ENCODE measurements around the gene ITPR3.
A peak's percentile ranks its signal among the peaks of the same experiment; 100 is the strongest.

The ITPR3 gene

DNA sequence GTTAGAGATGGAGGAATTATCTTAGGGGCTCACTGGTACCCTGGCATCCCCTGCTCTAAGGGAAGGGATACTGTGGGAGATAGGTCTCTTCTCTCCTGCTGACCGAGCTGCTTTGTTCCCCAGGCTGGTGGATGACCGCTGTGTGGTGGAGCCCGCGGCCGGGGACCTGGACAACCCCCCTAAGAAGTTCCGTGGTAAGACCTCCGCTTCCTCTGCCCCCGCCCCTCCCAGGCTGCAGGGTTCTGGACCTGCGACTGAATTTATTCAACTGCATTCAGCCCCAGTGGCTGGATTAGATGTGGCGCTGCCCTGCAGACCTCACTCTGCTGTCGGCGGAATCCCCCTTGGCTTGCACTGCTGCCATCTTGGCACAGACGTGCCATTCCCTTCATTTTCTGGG lies 19.2 kb downstream of the ITPR3 start:
- DNase-seq = no peak

DNA sequence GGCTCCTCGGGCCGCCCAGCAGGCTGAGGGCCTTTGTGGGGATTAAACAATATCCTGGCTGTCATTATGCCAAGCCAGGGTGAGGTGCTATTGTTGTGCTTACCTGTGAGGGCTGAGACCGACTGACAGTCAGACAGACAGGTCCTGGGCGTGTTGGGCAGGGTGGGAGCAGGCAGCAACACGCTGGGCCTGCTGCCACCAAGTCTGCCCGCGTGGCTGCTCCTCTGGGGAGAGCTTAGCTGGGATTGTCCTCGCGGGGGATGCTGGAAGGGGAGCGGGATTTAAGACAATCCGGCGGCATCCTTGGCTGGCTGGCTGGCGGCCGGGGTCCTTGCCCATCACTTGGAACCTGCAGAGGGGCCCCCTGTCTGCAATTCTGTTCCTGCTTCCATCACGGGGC lies 20.0 kb downstream of the ITPR3 start:
- DNase-seq = no peak

DNA sequence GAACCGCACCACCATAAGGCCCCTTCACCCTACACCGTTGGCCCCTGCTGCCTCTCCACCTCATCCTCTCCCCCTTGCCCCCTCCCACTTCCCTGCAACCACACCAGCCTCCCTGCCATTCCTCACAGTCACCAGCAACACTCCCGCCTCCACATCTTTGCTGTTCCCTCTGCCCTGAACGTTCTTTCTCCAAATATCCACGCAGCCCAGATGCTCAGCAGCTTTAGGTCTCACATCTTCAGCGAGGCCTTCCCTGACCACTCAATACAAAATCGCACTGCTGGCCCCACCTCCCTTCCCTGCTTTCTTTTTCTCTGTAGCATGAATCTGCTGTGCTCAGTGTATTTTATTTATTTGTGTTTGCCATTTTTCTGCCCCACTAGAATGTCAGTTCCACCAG lies 20.5 kb downstream of the ITPR3 start:
- DNase-seq = no peak

DNA sequence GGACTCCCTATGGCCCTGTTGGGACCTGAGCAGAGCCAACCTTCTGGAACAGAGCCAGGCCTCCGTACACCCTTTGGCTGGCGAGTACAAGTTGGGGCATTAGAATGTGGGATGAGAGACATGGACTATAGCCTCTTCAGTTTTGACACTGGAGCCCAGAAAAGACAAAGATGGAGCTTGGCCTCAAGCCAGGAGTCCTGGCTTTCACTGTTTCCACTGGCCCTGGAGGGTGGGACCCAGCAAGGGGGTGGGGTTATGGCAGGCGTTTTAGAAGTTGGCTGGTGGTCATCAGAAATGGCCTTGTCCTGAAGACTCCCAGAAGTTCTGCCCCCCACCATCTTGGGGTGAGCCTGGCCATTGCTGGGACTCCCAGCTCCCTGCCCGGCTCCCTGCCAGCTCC lies 21.8 kb downstream of the ITPR3 start:
- no peak for DNase-seq

DNA sequence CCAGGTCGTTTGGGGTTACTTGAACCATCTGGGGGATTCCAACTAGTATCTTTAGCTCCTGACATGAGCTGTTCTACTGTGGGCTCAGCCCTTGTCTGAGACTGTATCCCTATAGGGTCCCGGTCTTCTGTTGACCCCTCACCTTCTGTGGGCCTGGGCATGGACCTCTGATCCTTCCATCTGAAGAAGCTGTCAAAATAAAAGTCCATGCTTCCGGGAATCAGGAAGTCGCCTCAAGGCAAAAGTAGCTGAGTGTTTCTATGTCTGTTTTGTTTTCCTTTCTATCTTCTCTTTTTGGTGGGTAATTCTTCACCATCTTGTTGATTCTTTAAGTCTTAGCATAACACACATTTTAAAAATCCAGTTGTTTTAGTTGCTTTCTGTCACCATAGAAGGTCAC lies 30.3 kb downstream of the ITPR3 start:
- DNase-seq = no peak

DNA sequence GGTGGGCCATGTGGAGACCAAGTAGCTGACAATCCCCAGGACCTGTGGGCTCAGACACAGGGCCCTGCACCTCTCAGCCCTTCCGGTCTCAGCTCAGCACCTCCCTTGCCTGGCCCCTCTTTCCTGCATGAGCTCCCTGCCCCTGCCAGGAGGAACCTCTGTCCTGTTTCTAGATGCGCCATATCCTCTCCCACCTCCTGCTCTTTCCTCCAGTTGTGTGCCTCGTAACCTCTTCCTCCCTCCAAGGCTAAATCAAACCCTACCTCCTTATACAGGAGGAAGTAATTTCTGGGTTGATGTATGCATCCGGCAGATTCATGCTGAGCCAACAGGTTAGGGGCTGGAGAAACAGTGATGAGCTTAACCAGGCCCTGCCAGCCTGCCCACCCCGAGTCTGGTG lies 30.9 kb downstream of the ITPR3 start:
- no peak for DNase-seq

DNA sequence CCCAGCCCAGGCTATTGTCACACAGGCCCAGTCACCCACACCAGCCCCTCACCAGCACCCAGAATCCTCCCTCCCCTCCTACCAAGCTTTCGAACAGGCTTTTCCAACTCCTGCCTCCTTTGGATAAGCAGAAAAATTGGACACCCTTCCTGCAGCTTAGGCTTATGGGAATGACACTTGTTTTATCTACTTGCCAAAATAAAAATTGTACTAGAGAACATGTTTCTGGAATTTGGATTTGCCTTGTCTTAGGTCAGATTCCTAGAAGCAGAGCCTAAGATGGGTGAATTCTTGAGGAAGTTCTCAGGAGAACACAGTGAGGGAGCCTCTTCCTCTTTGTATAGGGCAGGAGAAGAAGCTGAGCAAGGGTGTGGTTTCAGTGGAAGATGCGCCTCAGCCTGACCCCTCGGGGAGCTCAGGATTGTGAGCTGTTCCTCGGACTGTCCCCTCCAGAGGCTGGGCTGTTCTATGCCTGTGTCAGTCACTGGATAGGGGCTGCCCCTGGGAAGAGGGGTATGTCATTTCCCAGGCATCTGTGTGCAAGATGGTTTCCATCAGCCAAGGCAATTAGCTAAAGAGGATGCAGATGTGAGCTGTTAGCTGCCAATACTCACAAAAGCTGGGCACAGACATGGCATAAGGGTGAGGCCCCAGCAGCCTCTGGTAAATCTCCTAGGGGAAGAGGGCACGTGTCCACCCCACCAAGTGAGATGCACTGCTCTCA lies 33.9 kb downstream of the ITPR3 start:
- DNase-seq = peak; percentile 29

DNA sequence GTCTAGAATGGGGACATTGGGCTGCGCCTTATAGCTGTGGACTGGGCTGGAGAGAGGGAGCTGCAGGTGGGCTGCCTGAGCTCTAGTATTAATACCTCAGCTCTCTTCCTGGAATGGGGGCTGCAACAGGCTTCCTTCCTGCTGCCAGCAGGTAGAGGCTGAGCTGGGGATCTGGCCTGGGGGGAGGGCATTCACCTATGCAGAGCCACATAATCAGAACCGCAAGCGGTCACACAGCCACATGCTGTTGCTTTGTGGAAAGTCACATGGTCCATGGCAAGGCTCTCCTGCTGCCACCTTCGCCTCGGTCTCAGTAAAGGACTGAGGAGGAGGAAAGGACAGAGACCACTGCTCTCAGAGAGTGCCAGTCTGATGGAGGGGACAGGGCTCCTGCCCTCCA lies 35.7 kb downstream of the ITPR3 start:
- no peak for DNase-seq

DNA sequence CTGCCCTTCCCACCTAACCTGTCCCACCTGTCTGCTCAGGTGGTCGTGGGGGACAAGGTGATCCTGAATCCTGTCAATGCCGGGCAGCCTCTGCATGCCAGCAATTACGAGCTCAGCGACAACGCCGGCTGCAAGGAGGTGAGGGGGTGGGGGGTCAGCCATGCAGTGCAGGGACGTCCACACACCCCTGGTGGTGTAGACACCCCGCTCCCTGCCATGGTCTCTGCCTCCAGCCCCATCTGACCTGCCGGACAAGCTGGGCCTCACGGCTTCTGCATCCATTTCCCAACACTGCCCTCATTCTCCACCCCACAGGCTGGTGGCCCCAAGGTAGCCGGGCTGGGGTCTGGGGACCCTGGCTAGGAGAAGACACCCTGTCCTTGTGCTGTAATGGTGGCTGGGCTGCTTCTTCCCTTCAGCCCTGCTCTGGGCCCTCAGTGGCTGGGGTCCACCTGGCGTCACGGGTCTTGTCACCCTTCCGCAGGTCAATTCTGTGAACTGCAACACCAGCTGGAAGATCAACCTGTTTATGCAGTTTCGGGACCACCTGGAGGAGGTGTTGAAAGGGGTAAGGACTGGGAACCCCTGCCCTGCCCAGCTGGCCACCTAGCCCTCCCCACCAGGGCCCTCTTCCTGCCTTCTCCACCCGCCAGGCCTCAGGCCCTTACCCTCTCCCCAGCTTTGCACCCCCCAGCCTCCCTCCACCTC lies 38.0 kb downstream of the ITPR3 start:
- no peak for DNase-seq

DNA sequence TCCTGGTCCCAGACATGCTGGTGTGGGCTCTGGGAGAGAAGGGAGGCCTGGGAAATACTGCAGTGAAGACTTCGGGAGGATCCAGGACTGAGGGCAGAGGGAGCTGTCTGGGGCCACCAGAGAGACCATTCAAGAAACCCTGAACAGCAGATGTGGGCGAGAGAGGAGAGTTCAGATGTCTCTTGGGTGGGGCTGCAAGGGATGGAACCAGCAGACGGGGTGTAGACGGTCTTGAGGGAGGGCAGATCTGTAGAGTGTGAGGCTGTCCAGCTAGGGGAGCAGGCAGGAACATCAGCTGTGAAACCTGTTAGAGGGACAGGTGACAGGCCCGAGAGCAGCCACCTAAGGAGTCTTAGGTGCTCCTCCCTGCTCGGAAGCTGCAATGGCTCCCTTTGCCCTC lies 38.9 kb downstream of the ITPR3 start:
- DNase-seq = no peak

DNA sequence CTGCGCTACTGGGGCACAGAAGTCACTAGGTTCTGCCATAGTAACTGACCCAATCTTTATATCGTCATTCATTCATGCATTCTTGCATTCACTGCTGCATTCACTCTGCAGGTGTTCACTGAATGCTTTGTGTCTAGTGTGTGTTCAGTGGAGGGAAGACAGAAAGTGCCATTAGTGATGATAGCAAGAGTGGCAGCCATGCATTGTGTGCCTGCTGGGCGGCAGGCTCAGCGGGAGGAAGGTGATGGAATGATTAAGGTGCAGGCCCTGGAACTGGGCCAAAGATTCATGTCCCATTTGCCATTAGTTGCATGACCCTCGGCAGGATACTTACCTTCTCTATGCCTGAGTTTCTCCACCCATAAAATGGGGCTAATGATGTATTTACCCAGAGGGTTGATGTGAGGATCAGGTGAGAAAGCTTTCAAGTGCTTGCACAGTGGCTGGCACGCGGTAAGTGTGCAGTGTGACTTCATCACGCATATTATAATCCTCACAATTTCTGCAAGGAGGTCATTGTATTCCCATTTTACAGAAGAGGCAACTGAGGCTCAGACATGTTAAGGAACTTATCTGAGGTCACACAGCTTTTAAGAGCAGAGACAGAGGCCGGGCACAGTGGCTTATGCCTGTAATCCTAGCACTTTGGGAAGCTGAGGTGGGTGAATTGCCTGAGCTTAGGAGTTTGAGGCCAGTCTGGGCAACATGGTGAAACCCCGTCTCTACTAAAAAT lies 40.1 kb downstream of the ITPR3 start:
- no peak for DNase-seq

DNA sequence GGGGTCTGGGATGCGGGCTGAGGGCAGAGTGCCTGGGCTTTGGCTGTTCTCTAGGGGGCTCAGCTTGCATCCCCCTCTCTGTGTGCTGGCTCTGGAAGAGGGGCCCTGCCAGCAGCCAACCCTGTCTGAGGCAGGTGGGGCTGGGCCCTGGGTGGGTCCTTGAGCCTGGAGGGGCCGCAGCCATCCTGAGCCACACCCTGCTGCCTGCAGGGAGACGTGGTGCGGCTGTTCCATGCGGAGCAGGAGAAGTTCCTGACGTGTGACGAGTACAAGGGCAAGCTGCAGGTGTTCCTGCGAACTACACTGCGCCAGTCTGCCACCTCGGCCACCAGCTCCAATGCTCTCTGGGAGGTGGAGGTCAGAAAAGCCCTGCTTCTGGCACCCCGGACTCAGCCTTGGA lies 41.2 kb downstream of the ITPR3 start:
- DNase-seq = no peak

DNA sequence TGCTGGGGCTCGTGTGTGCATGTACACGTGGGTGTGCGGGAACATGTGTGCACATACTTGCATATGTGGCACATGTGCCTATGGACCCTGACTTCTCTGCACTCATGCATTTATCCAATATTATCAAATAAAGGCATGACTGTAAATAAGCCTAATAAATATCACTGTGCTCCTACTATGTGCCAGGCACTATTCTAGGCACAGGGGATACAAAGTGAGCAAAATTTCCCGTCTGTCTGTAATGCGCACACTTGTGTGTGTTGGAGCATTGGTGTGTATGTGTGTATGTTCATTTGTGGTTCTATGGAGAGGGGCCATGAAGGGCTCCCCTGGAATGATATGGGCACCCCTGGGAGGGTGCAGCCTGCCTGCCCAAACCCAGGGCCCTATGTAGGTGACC lies 41.9 kb downstream of the ITPR3 start:
- no peak for DNase-seq

DNA sequence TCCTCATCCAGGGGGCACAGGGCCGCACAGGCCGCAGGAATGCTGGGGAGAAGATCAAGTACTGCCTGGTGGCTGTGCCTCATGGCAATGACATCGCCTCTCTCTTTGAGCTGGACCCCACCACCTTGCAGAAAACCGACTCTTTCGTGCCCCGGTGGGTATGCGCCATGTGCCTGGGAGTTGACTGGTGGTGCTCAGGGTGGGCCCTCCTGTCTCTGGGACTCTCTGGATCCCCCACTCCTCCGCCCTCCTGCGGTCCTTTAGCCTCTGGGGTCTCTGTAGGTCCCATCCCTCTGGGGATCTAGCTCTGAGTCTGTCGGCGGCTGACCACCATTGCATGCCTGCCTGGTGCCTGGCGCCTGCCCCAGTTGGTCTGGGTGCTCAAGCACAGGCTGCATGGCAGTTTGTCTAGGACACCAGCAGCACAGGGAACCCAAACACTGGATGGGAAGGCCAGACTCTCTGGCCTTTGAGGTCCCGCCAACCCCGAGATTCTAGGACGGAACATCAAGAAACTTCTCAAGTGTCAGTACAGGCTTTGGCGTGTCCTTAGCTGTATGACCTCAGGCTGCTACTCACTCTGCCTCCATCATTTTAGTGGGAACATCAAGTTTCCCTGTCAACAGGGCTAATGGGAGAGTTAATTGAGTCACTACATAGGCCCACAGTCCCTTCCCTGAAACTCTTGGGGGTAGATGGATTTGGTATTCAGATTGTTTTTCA lies 42.8 kb downstream of the ITPR3 start:
- DNase-seq = no peak

DNA sequence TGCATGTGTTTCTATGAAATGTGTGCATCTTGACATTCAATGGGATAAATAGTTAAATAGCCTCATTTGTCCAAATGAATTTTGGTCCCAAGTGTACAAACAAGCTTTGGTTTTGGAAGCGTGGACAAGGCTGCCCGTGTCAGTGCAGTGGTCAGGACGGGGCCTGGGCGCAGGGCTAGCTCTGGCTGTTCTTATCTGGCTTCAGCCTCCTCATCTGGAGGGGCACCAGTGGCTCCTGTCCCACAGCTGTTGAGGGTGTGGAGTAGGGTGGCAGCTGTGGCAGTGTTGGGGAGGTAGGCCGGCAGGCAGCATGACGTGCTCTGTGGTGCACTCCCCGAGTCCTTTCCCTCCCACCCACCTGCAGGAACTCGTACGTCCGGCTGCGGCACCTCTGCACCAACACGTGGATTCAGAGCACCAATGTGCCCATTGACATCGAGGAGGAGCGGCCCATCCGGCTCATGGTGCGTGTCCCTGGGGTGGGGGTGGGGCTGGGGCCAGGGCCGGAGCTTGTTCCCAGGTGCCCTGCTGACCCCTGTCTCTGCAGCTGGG lies 43.5 kb downstream of the ITPR3 start:
- DNase-seq = no peak

DNA sequence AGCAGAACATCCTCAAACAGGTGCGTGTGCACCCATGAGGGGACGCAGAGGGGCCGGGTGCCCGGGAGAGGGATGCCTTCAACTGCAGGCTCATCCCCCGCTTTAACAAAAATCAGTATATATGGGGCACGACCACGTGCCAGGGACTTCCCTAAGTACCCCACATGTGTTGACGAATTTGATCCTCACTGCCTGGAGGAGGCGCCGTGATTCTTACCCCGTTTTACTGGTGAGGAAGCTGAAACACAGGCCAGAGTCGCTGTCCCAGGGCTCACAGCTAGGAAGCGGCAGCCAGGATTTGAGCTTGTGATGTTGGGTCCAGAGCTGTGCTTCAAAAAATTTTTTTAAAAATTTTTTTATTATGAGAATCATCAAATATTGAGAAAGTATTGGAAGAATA lies 44.8 kb downstream of the ITPR3 start:
- no peak for DNase-seq

DNA sequence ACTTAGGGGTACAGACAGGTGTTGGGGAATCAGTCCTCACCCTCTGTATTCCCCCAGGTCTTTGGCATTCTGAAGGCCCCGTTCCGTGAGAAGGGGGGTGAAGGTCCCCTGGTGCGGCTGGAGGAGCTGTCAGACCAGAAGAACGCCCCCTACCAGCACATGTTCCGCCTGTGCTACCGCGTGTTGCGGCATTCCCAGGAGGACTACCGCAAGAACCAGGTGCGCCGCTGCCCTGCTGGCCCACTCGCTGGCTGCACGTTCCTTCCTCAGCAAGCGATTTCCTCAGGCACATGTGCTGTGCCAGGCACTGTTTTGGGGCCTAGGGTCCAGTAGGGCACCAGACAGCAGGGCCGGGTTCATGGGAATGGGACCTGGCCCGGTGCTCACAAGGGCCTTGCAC lies 46.0 kb downstream of the ITPR3 start:
- no peak for DNase-seq

DNA sequence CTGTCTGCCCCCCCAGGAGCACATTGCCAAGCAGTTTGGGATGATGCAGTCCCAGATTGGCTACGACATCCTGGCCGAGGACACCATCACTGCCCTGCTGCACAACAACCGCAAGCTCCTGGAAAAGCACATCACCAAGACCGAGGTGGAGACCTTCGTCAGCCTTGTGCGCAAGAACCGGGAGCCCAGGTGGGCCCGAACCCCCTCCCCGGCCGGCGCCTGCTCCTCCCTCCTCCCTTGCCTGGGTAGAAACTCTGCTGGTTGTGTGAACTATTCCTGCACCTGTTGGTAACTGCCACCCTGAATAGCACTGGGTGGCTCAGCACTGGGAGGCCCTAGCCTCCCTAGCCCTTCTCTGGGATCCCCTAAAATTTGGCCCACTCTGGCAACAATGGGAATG lies 46.7 kb downstream of the ITPR3 start:
- DNase-seq = no peak

DNA sequence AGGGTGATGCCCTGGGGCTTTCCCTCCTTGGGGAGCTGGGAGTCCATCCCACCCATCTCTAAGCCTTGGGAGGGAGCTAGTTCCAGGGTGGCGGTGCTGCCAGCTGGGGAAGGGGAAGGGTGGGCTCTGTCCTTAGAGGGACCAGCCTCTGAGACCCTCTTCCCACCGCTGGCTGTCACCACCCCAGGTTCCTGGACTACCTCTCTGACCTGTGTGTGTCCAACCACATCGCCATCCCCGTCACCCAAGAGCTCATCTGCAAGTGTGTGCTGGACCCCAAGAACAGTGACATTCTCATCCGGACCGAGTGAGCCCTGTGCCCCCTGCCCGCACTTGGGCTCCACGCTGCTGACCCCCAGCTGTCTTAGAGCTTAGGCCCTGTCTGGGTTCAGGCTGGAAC lies 47.2 kb downstream of the ITPR3 start:
- no peak for DNase-seq

DNA sequence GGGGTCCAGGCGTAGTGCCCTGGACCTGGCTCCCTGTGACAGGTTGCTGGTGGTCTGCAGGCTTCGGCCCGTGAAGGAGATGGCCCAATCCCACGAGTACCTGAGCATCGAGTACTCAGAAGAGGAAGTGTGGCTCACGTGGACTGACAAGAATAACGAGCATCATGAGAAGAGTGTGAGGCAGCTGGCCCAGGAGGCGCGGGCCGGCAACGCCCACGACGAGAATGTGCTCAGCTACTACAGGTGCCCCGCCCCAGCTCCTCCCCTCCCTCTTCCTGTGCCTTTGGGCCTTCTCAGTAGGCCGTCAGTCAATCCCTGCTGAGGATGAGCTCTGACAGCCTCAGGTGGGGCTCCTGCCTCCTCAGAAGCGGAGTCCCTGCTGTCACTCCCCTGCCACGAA lies 47.8 kb downstream of the ITPR3 start:
- DNase-seq = no peak

DNA sequence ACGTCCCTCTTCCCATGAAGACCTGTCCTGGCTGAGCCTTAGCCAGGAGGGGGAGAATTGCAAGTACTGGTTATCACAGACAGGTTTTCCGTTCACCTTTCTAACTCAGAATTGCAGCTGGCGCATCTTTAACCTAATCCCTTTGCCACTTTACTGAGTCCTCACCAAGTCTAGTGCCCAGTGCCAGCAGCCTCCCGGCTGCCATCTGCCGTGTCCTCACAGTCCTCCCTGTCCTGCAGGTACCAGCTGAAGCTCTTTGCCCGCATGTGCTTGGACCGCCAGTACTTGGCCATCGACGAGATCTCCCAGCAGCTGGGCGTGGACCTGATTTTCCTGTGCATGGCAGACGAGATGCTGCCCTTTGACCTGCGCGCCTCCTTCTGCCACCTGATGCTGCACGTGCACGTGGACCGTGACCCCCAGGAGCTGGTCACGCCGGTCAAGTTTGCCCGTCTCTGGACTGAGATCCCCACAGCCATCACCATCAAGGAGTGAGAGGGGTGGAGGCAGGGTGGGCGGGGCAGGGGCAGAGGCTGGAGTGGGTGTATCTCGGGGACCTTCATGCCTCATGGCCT lies 49.1 kb downstream of the ITPR3 start:
- DNase-seq = no peak

DNA sequence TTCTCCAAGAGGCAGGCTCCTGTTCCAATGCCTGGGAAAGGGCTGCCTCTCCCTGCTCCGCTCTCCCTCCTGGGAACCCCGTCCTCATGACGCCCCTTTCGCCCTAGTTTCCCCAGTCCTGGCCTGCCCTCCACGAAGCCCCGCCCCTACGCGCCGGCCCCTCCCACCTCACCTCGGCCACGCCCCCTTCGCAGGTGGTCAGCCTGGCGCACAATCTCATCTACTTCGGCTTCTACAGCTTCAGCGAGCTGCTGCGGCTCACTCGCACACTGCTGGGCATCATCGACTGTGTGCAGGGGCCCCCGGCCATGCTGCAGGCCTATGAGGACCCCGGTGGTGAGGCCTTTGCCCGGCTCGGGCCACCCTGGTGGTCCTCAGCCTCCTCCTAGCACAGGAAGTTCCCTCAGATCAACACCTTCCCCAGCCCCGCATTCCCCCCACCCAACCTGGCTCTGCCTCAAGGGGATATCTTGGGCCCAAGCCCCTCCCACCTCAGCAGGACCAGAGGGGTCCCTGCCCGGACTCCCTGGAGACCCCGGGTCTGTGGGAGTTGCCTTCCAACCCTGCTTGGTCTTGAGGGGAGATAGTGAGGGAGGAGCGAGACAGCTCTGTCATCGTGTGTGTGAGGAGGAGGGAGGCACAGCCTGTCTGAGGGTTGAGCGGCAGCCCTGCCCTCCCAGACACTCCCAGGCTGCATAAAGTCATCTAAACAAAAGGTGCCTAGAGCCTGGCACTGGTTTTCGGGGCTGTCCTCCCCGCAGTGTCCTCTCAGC lies 50.0 kb downstream of the ITPR3 start:
- DNase-seq = no peak

Measured in fibroblast of skin of right quadriceps (primary cell).